Calu3 (cell line): Measurements from ENCODE around the gene VPS54. TPM values are rescaled to one million over a fixed set of nuclear protein-coding genes. Genes with fewer than 3 reads are reported as not detected.
A peak's percentile ranks its signal among the peaks of the same experiment; 100 is the strongest.

Experiments used
- BruUV-seq: library from RNA; stranded (reverse); fragments of 400-500 nt; replicated peaks from 2 replicates; lab custom pipeline; 2021; lab: Mats Ljungman, UMichigan
- CTCF ChIA-PET: fragments of 300-600 bp; sonication (Branson Sonifier 250); formaldehyde crosslinking; loops from one replicate; lab custom pipeline; 2022; ENCODE audit warnings: antibody characterized with exemption; lab: Charles Lee
- DNase-seq: peaks from one replicate; pipeline ENCODE4 v3.0.0; 2022
- H3K27ac Mint-ChIP-seq: one replicate; pipeline ENCODE4 v1.8.0; 2022; ENCODE audit warnings: mixed read lengths; ENCODE audit not compliant: unreplicated experiment
- H3K27me3 Mint-ChIP-seq: one replicate; pipeline ENCODE4 v1.8.0; 2022; ENCODE audit warnings: mixed read lengths; ENCODE audit not compliant: unreplicated experiment
- H3K36me3 Mint-ChIP-seq: one replicate; pipeline ENCODE4 v1.8.0; 2022; ENCODE audit warnings: mild to moderate bottlenecking, moderate library complexity, mixed read lengths; ENCODE audit not compliant: insufficient read depth, unreplicated experiment
- H3K4me1 Mint-ChIP-seq: one replicate; pipeline ENCODE4 v1.8.0; 2022; ENCODE audit warnings: mild to moderate bottlenecking, low read depth, mixed read lengths; ENCODE audit not compliant: unreplicated experiment
- H3K4me3 Mint-ChIP-seq: one replicate; pipeline ENCODE4 v1.8.0; 2022; ENCODE audit warnings: mild to moderate bottlenecking, low read depth, moderate library complexity, mixed read lengths; ENCODE audit not compliant: unreplicated experiment
- H3K9me3 Mint-ChIP-seq: one replicate; pipeline ENCODE4 v1.8.0; 2022; ENCODE audit warnings: low read depth, mixed read lengths; ENCODE audit not compliant: unreplicated experiment
- CTCF ChIP-seq: fragments of 200-600 bp; IDR thresholded peaks from one replicate; pipeline ENCODE4 v1.8.0; 2022; ENCODE audit warnings: antibody characterized with exemption; ENCODE audit not compliant: unreplicated experiment
- intact Hi-C: fragments of 100-400 bp; cut with micrococcal nuclease; formaldehyde crosslinking; loops from one replicate; pipeline ENCODE4 v1.10.0; 2022; ENCODE audit not compliant: unreplicated experiment
- total RNA-seq: library from RNA; stranded (reverse); gene quantifications from 2 replicates; pipeline ENCODE4 v1.2.3, GENCODE V29; 2022

VPS54 gene
- total RNA-seq, 1 experiment from 2014 or later = 11.7 TPM

DNA sequence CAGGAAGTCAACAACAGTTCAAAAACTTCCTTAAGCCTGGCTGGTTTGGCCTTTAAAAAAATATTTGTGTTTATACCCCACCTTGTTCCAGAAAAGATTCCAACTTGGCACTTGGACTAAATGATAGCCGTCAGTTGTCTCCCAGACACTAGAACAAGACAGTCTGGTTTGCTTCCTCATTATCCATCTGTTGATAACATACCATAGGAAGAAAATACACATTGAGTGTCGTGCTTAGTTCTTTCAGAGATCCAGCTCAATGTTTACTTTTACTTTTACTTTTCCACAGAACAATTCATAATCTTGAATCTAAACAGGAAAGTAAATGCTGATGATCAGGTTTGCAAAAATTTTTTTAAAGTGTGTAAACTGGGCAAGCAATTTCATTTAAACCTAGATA is 2.4 kb upstream of the VPS54 start:
- no peak overlapping the region for H3K27ac Mint-ChIP-seq
- no peak for TF ChIP-seq CTCF
- H3K9me3 Mint-ChIP-seq = no peaks in the 10 kb centered on the region
- H3K4me3 Mint-ChIP-seq = no peak overlapping the region
- no peaks in the 10 kb centered on the region for H3K27me3 Mint-ChIP-seq
- intact Hi-C loops = loop anchor here (10.0 kb wide), 1 partner anchor 327 kb away; no protein-coding TSS in a partner anchor
- H3K36me3 Mint-ChIP-seq = peaks cover 27% of the 10 kb centered on the region
- DNase-seq = no peak
- peaks cover 14% of the 10 kb centered on the region for H3K4me1 Mint-ChIP-seq
- CTCF ChIA-PET = no interaction called here
- no TSS peak for BruUV-seq

GRCh38 chr2:64019975-64020528 is 824 bp upstream of the VPS54 start:
- Mint-ChIP-seq H3K36me3 (peaks cover 27% of the 10 kb centered on the region), H3K9me3 (no peaks in the 10 kb centered on the region), H3K4me3 (peak overlapping the region; percentile 91), H3K4me1 (peaks cover 22% of the 10 kb centered on the region), H3K27ac (peak overlapping the region; percentile 98), H3K27me3 (no peaks in the 10 kb centered on the region)
- CTCF ChIA-PET = no interaction called here
- TF ChIP-seq CTCF = no peak
- intact Hi-C loops = loop anchor here (10.0 kb wide), 1 partner anchor 325 kb away; no protein-coding TSS in a partner anchor
- DNase-seq = no peak
- no TSS peak for BruUV-seq

- no TSS peak for BruUV-seq
- intact Hi-C loops = no loop called here
- H3K9me3 Mint-ChIP-seq = no peaks in the 10 kb centered on the region
- no peak for TF ChIP-seq CTCF
- H3K4me1 Mint-ChIP-seq = peaks cover 22% of the 10 kb centered on the region
- CTCF ChIA-PET = interaction anchor here (0.6 to 0.7 kb wide), 2 partner anchors 58 to 184 kb away, joined by 4 to 8 read pairs; no protein-coding TSS in a partner anchor
- peak overlapping the region; percentile 91 for H3K4me3 Mint-ChIP-seq
- H3K36me3 Mint-ChIP-seq = peaks cover 27% of the 10 kb centered on the region
- peak overlapping the region; percentile 94 for H3K27ac Mint-ChIP-seq
- H3K27me3 Mint-ChIP-seq = no peaks in the 10 kb centered on the region
- no peak for DNase-seq
Observed at GRCh38 chr2:64018701-64019082, 536 bp downstream of the VPS54 start.

DNA sequence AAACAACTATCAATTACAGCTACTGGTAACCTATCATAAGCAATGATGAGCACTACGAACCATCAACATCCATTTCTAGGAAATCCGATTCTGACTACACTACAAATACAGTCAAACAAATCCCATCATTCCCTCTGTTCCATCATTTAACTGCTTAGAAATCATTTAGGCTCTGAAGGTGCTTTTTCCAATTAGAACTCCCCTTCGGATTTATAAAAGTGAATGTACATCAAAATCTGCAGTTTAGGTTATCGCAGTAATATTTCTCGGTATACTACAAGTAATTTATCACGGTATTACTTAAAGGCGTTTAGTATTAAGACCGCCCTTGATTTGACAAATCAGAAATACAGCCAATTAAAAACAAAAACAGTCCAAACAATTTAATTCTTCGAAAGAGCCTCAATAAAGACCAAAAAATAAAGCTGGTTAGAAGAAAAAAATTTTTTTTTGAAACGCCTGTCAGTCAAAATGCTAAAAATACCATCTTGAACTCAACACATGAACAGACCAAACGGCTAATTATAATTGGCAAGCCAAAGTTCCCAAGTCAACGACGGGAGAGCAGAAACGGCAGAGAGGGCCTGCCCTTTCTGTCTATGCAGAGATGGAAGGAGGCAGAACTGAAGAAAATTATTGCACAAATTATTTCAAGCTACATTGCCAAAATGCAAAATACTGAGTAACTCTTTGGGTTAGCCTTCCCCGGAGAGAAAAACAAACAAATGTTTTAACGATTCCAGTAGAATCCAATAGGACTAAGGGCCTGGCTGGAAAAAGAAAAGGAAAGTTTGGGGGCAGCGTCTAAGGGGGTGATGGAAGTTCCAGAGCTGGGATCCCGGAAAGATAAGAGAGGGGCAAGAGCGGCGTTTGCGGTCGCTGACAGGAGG is 1.2 kb downstream of the VPS54 start:
- CTCF ChIA-PET = interaction anchor here (0.6 kb wide), 1 partner anchor 57 kb away, joined by 8 read pairs; no protein-coding TSS in a partner anchor
- Mint-ChIP-seq H3K27me3 (no peaks in the 10 kb centered on the region), H3K9me3 (no peaks in the 10 kb centered on the region), H3K4me1 (peaks cover 24% of the 10 kb centered on the region), H3K4me3 (peak overlapping the region; percentile 91), H3K27ac (peak overlapping the region; percentile 94), H3K36me3 (peaks cover 27% of the 10 kb centered on the region)
- no peak for TF ChIP-seq CTCF
- intact Hi-C loops = no loop called here
- DNase-seq = no peak
- no TSS peak for BruUV-seq
